HEK293T (cell line): ENCODE results near the gene SDHB.

Experiments
- CTCF ChIA-PET: fragments of 350-600 bp; formaldehyde crosslinking; extraction: SDS; loops from one replicate; lab custom pipeline; 2021; ENCODE audit warnings: antibody characterized with exemption, inconsistent platforms; lab: Yijun Ruan, JAX
- POLR2A ChIA-PET: fragments of 350-600 bp; formaldehyde crosslinking; extraction: SDS; loops from one replicate; lab custom pipeline; 2020; ENCODE audit warnings: antibody characterized with exemption, inconsistent platforms; lab: Yijun Ruan, JAX
- DNase-seq: peaks from one replicate; pipeline ENCODE4 v3.0.0; 2012; ENCODE audit warnings: mixed read lengths; ENCODE audit errors: extremely low spot score
- ARNT ChIP-seq: fragments of 450-650 bp; IDR thresholded peaks from 2 replicates; pipeline ENCODE4 v1.6.1; 2017; ENCODE audit warnings: mild to moderate bottlenecking
- BHLHE40 ChIP-seq: fragments of 450-650 bp; IDR thresholded peaks from 2 replicates; pipeline ENCODE4 v1.6.1; 2016; ENCODE audit warnings: mild to moderate bottlenecking, moderate library complexity, borderline replicate concordance
- CTBP1 ChIP-seq: fragments of 450-650 bp; IDR thresholded peaks from 2 replicates; pipeline ENCODE4 v1.6.1; 2016; ENCODE audit warnings: borderline replicate concordance
- ELF4 ChIP-seq: fragments of 450-650 bp; IDR thresholded peaks from 2 replicates; pipeline ENCODE4 v1.6.1; 2017; ENCODE audit warnings: antibody characterized with exemption
- FOXA1 ChIP-seq: fragments of 450-650 bp; IDR thresholded peaks from 2 replicates; pipeline ENCODE4 v1.6.1; 2016; ENCODE audit warnings: mild to moderate bottlenecking
- FOXK2 ChIP-seq: fragments of 450-650 bp; IDR thresholded peaks from 2 replicates; pipeline ENCODE4 v1.6.1; 2016; ENCODE audit warnings: mild to moderate bottlenecking
- FOXM1 ChIP-seq: fragments of 450-650 bp; IDR thresholded peaks from 2 replicates; pipeline ENCODE4 v1.6.1; 2017; ENCODE audit warnings: mild to moderate bottlenecking, borderline replicate concordance
- HDGF ChIP-seq: fragments of 450-650 bp; IDR thresholded peaks from 2 replicates; pipeline ENCODE4 v1.6.1; 2017; ENCODE audit warnings: antibody characterized with exemption, borderline replicate concordance
- L3MBTL2 ChIP-seq: fragments of 450-650 bp; conservative IDR thresholded peaks from 2 replicates; pipeline ENCODE4 v1.6.1; 2016; ENCODE audit warnings: mild to moderate bottlenecking
- LEF1 ChIP-seq: fragments of 450-650 bp; IDR thresholded peaks from 2 replicates; pipeline ENCODE4 v1.6.1; 2017; ENCODE audit warnings: mild to moderate bottlenecking, borderline replicate concordance
- NFRKB ChIP-seq: fragments of 450-650 bp; IDR thresholded peaks from 2 replicates; pipeline ENCODE4 v1.6.1; 2016; ENCODE audit warnings: mild to moderate bottlenecking, moderate library complexity
- PKNOX1 ChIP-seq: fragments of 450-650 bp; IDR thresholded peaks from 2 replicates; pipeline ENCODE4 v1.6.1; 2016
- SP1 ChIP-seq: fragments of 450-650 bp; IDR thresholded peaks from 2 replicates; pipeline ENCODE4 v1.6.1; 2017
- SUZ12 ChIP-seq: fragments of 450-650 bp; IDR thresholded peaks from 2 replicates; pipeline ENCODE4 v1.6.1; 2016; ENCODE audit warnings: mild to moderate bottlenecking
- TARDBP ChIP-seq: fragments of 450-650 bp; IDR thresholded peaks from 2 replicates; pipeline ENCODE4 v1.6.1; 2016
- ZNF384 ChIP-seq: fragments of 450-650 bp; IDR thresholded peaks from 2 replicates; pipeline ENCODE4 v1.6.1; 2016

Gene SDHB

GRCh38 chr1:17053685-17054410 is at the start of gene SDHB:
Gene SDHB, minus strand, starts transcription at chr1:17054032. Its CDS starts 13 bp downstream, at chr1:17054019.
- POLR2A ChIA-PET: no interaction called here
- CTCF ChIA-PET: no interaction called here
- TF ChIP-seq ARNT (no peak), BHLHE40 (no peak), SUZ12 (no peak), FOXK2 (no peak), LEF1 (no peak), TARDBP (peak; percentile 53; the same call in 1 of the 2 replicates), FOXM1 (no peak), L3MBTL2 (no peak), SP1 (no peak), ZNF384 (no peak), NFRKB (no peak), FOXA1 (no peak), HDGF (peak; percentile 96), ELF4 (peak; percentile 79), CTBP1 (no peak), PKNOX1 (peak; percentile 57)
- peak; percentile 97 for DNase-seq

GRCh38 chr1:17102232-17102631 is 48.4 kb upstream of the SDHB start:
- TF ChIP-seq ZNF384: no peak
- TF ChIP-seq PKNOX1: no peak
- no peak for TF ChIP-seq ELF4
- no peak for TF ChIP-seq SUZ12
- TF ChIP-seq FOXM1: no peak
- no peak for TF ChIP-seq FOXK2
- no peak for DNase-seq
- POLR2A ChIA-PET: no interaction called here
- CTCF ChIA-PET: no interaction called here

GRCh38 chr1:17101261-17101660 is 47.4 kb upstream of the SDHB start:
- DNase-seq: no peak
- POLR2A ChIA-PET: no interaction called here
- TF ChIP-seq FOXM1 (no peak), FOXA1 (no peak), TARDBP (no peak), LEF1 (no peak)
- CTCF ChIA-PET: no interaction called here

GRCh38 chr1:17099616-17100340 is 45.9 kb upstream of the SDHB start:
- ChIA-PET CTCF (no interaction called here), POLR2A (no interaction called here)
- no peak for DNase-seq
- TF ChIP-seq CTBP1 (no peak), PKNOX1 (no peak), ELF4 (no peak), LEF1 (no peak), FOXM1 (no peak), SP1 (no peak), NFRKB (no peak), FOXK2 (no peak), ARNT (no peak), HDGF (no peak), SUZ12 (no peak), FOXA1 (no peak), L3MBTL2 (no peak), BHLHE40 (no peak), TARDBP (no peak), ZNF384 (no peak)

GRCh38 chr1:17098446-17099317 is 44.9 kb upstream of the SDHB start:
- TF ChIP-seq TARDBP: no peak
- no peak for TF ChIP-seq HDGF
- TF ChIP-seq CTBP1: no peak
- ChIA-PET CTCF (interaction anchor here (0.7 kb wide), 1 partner anchor 10 kb away, joined by 3 read pairs; no protein-coding TSS in a partner anchor), POLR2A (no interaction called here)
- DNase-seq: no peak

GRCh38 chr1:17097787-17098186 is 44.0 kb upstream of the SDHB start:
- POLR2A ChIA-PET: no interaction called here
- TF ChIP-seq L3MBTL2 (no peak), ZNF384 (no peak), TARDBP (no peak), PKNOX1 (no peak), FOXA1 (no peak), FOXK2 (no peak), ELF4 (no peak), BHLHE40 (no peak), SUZ12 (no peak), LEF1 (no peak), NFRKB (no peak), ARNT (no peak), FOXM1 (no peak), HDGF (no peak), SP1 (no peak), CTBP1 (no peak)
- no peak for DNase-seq
- CTCF ChIA-PET: no interaction called here
